Measurements from ENCODE around the gene NEGR1. TPM values are rescaled to one million over a fixed set of nuclear protein-coding genes. Genes with fewer than 3 reads are reported as not detected.

The NEGR1 gene
- total and polyA plus RNA-seq, 9 of the 15 experiments (the other 6 are each of a cell fraction or from before 2014, with no cell fraction given) = not detected

- in situ Hi-C loops (cut with MboI) = no loop called here
- no peak overlapping the region for H2AFZ ChIP-seq (ENCODE audit: low read depth, low read length)
- intact Hi-C loops (cut with micrococcal nuclease) = no loop called here
- ATAC-seq (no peak), DNase-seq (ENCODE audit: extremely low read depth in 1 of 4, low spot score in 3 of 4) (no peak), FAIRE-seq (no peak)
- no peak overlapping the region for H3K27ac ChIP-seq (ENCODE audit: extremely low read depth, low read depth, low read length)
- H3K9me3 ChIP-seq (replicated peaks; ENCODE audit: control insufficient read depth, insufficient read depth, low read depth, low read length) = no peaks in the 10 kb centered on the region
- CTCF ChIA-PET (ENCODE audit: low intra/inter-chr PET ratio) = no interaction called here
- H3K4me1 ChIP-seq (replicated peaks in 1 of 2; ENCODE audit: control insufficient read depth in 2 of 2, insufficient read depth in 2 of 2, low read length in 2 of 2) = no peaks in the 10 kb centered on the region; a peak in 1 of 5 replicates
- H4K20me1 ChIP-seq (replicated peaks; ENCODE audit: control insufficient read depth, insufficient read depth, low read length) = no peaks in the 10 kb centered on the region
- POLR2A ChIA-PET = no interaction called here
- H3K4me3 ChIP-seq = no peak overlapping the region
- H3K4me2 ChIP-seq (ENCODE audit: insufficient read depth, low read length) = no peak overlapping the region
- TF ChIP-seq ZBTB49 (CRISPR knock-in tag; IDR thresholded peaks at IDR 0.05; ENCODE audit: borderline replicate concordance) = no peak
- no peak for TF ChIP-seq TCF15 (CRISPR knock-in tag; IDR thresholded peaks at IDR 0.05)
- TF ChIP-seq ZEB2 (IDR thresholded peaks at IDR 0.05) = no peak
- no peak for TF ChIP-seq MITF (IDR thresholded peaks at IDR 0.05)
- TF ChIP-seq POU5F1 (IDR thresholded peaks at IDR 0.05; ENCODE audit: borderline replicate concordance, low read depth, low read length, partially characterized antibody) = no peak
- no peak for TF ChIP-seq NFYB (IDR thresholded peaks at IDR 0.05; ENCODE audit: extremely low read depth, insufficient read length)
- TF ChIP-seq ZNF778 (CRISPR knock-in tag; IDR thresholded peaks at IDR 0.05) = no peak
- no peak for TF ChIP-seq HNRNPH1 (optimal IDR thresholded peaks at IDR 0.05; ENCODE audit: low read depth, low read length)
- TF ChIP-seq NCOA1 (IDR thresholded peaks at IDR 0.05; ENCODE audit: low read depth) = no peak
- no peak for TF ChIP-seq SETDB1 (IDR thresholded peaks at IDR 0.05; ENCODE audit: low read length)
- TF ChIP-seq TAF9B (IDR thresholded peaks at IDR 0.05; ENCODE audit: partially characterized antibody) = no peak
- TF ChIP-seq EHMT2 (IDR thresholded peaks at IDR 0.05) = no peak
- TF ChIP-seq NFIC (IDR thresholded peaks at IDR 0.05) = no peak
- no peak for TF ChIP-seq POLR2B (IDR thresholded peaks at IDR 0.05; ENCODE audit: low read depth, partially characterized antibody)
- TF ChIP-seq OTX1 (CRISPR knock-in tag; IDR thresholded peaks at IDR 0.05) = no peak
- no peak overlapping the region for H3K9ac ChIP-seq (ENCODE audit: insufficient read depth in 1 of 2, low read depth in 2 of 2, low read length in 2 of 2)
- H3K9me1 ChIP-seq (ENCODE audit: control insufficient read depth, insufficient read depth, low read length) = no peaks in the 10 kb centered on the region
- no peaks in the 10 kb centered on the region for H3K79me2 ChIP-seq (ENCODE audit: control insufficient read depth, insufficient read depth, low read length)
- no peaks in the 10 kb centered on the region for H3K36me3 ChIP-seq (ENCODE audit: control insufficient read depth, insufficient read depth, low read length)
- BruUV-seq (replicated peaks) = no TSS peak
- H3K27me3 ChIP-seq (ENCODE audit: control insufficient read depth in 2 of 2, insufficient read depth in 2 of 2, low read length in 2 of 2) = no peaks in the 10 kb centered on the region
These were observed 3.9 kb downstream of the NEGR1 start for GRCh38 chr1:72278461-72278860.
